ENCODE measurements around the gene NT5C3A. TPM values are rescaled to one million over a fixed set of nuclear protein-coding genes. Genes with fewer than 3 reads are reported as not detected.

Gene NT5C3A
- total RNA-seq, 2 donors from 2014 or later, result 14.5 to 22.2 TPM

DNA sequence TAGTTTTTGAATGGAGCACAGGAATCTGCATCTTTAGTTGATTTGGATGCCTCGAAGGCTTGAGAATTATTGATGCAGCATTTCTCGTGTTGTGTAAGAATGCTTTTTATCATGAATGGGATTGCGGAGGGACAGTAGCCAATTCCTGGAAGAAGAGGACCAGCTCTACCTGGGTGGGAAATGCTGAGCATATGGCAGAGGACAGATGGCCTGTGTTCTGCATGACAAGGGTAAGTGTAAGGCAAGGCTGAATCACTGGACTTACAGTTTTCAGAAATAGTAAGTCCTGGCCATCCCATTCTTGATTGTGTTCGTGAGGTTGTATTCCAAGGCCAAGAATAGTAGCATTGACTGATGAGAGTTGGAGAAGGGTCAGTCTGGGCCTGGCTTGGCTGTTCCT is 30.7 kb upstream of the NT5C3A start:
- no peaks in the 10 kb centered on the region for H3K27me3 ChIP-seq (replicated peaks; ENCODE audit: insufficient read depth)
- H3K27ac ChIP-seq, result no peak overlapping the region
- no peaks in the 10 kb centered on the region for H3K9me3 ChIP-seq
- peaks cover 29% of the 10 kb centered on the region for H3K36me3 ChIP-seq
- DNase-seq (ENCODE audit: low spot score) (no peak), ATAC-seq (ENCODE audit: insufficient number of reproducible peaks, low FRiP score, low read depth) (no peak)
- no peak for TF ChIP-seq CTCF (IDR thresholded peaks at IDR 0.05)
- H3K4me1 ChIP-seq (ENCODE audit: control insufficient read depth in 1 of 2, low read depth in 2 of 2), result no peaks in the 10 kb centered on the region
- H3K4me3 ChIP-seq, result no peak overlapping the region

GRCh38 chr7:33091641-33092191 is 29.1 kb upstream of the NT5C3A start:
- DNase-seq (ENCODE audit: low spot score) (no peak), ATAC-seq (ENCODE audit: insufficient number of reproducible peaks, low FRiP score, low read depth) (no peak)
- TF ChIP-seq CTCF (IDR thresholded peaks at IDR 0.05), result no peak
- Histone ChIP-seq H3K4me3 (no peak overlapping the region), H3K9me3 (no peaks in the 10 kb centered on the region), H3K36me3 (peaks cover 15% of the 10 kb centered on the region), H3K27me3 (replicated peaks; ENCODE audit: insufficient read depth) (no peaks in the 10 kb centered on the region), H3K4me1 (ENCODE audit: control insufficient read depth in 1 of 2, low read depth in 2 of 2) (no peaks in the 10 kb centered on the region), H3K27ac (no peak overlapping the region)

GRCh38 chr7:33091111-33091531 is 28.5 kb upstream of the NT5C3A start:
- H3K4me3 ChIP-seq, result no peak overlapping the region
- no peak for DNase-seq (ENCODE audit: low spot score)
- peaks cover 9% of the 10 kb centered on the region for H3K36me3 ChIP-seq
- TF ChIP-seq CTCF (IDR thresholded peaks at IDR 0.05), result no peak
- no peaks in the 10 kb centered on the region for H3K4me1 ChIP-seq (ENCODE audit: control insufficient read depth in 1 of 2, low read depth in 2 of 2)
- H3K27me3 ChIP-seq (replicated peaks; ENCODE audit: insufficient read depth), result no peaks in the 10 kb centered on the region
- ATAC-seq (ENCODE audit: insufficient number of reproducible peaks, low FRiP score, low read depth), result no peak
- no peak overlapping the region for H3K27ac ChIP-seq
- no peaks in the 10 kb centered on the region for H3K9me3 ChIP-seq

- H3K9me3 ChIP-seq, result no peaks in the 10 kb centered on the region
- DNase-seq (ENCODE audit: low spot score) (no peak), ATAC-seq (ENCODE audit: insufficient number of reproducible peaks, low FRiP score, low read depth) (no peak)
- H3K27me3 ChIP-seq (replicated peaks; ENCODE audit: insufficient read depth), result no peaks in the 10 kb centered on the region
- H3K4me3 ChIP-seq, result no peak overlapping the region
- no peaks in the 10 kb centered on the region for H3K4me1 ChIP-seq (ENCODE audit: control insufficient read depth in 1 of 2, low read depth in 2 of 2)
- H3K27ac ChIP-seq, result no peak overlapping the region
- no peaks in the 10 kb centered on the region for H3K36me3 ChIP-seq
- no peak for TF ChIP-seq CTCF (IDR thresholded peaks at IDR 0.05)
Observed at GRCh38 chr7:33089142-33089541, 26.6 kb upstream of the NT5C3A start.

GRCh38 chr7:33087858-33088257 is 25.3 kb upstream of the NT5C3A start:
- H3K4me1 ChIP-seq (ENCODE audit: control insufficient read depth in 1 of 2, low read depth in 2 of 2), result no peaks in the 10 kb centered on the region
- no peaks in the 10 kb centered on the region for H3K36me3 ChIP-seq
- H3K4me3 ChIP-seq, result no peak overlapping the region
- DNase-seq (ENCODE audit: low spot score), result no peak
- H3K27me3 ChIP-seq (replicated peaks; ENCODE audit: insufficient read depth), result no peaks in the 10 kb centered on the region
- no peak for ATAC-seq (ENCODE audit: insufficient number of reproducible peaks, low FRiP score, low read depth)
- no peaks in the 10 kb centered on the region for H3K9me3 ChIP-seq
- no peak overlapping the region for H3K27ac ChIP-seq
- no peak for TF ChIP-seq CTCF (IDR thresholded peaks at IDR 0.05)

Measured in thoracic aorta (tissue), 2 donors.